SH-SY5Y (cell line): ENCODE measurements around the gene AGER.

ENCODE experiments used
- GATA2 ChIP-seq: IDR thresholded peaks from 2 replicates; pipeline ENCODE4 v1.6.1; 2011; ENCODE audit warnings: mild to moderate bottlenecking, low read depth, low read length
- GATA3 ChIP-seq: IDR thresholded peaks from 2 replicates; pipeline ENCODE4 v1.6.1; 2011; ENCODE audit warnings: low read depth, mild to moderate bottlenecking, low read length, moderate library complexity

DNA sequence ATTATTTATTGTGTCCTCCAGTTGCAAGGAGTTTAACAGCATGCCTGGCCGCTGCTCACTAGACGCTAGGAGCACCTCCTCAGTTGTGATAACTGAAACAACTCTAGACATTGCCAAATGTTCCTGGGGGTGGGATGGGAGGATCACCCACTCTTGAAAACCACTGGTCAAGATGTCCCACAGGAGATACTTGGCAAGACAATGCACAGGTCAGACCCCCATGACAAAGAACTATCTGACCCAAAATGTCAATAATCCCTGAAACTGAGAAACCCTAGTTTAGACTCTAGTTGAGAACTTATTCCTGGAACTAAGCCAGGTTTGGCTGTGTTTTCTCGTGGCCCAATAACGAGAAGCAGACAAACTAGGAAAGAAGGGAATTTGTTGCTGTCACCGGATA is 44.5 kb downstream of the AGER start:
- no peak for TF ChIP-seq GATA3
- TF ChIP-seq GATA2: no peak
